ENCODE measurements around the gene PCDHAC1.

GRCh38 chr5:140923601-140924000 is 2.5 kb upstream of the PCDHAC1 start:
- TF ChIP-seq CTCF (IDR thresholded peaks at IDR 0.05) (no peak), REST (IDR thresholded peaks at IDR 0.05; ENCODE audit: low read depth, low read length) (no peak)
